GM21825 (cell line): ENCODE measurements around the gene SUSD3.

Source experiments
- ATAC-seq: cut with Tn5 transposase; IDR thresholded peaks from one replicate; pipeline ENCODE4 v1.9.1; 2021; ENCODE audit warnings: mild to moderate bottlenecking, moderate library complexity; ENCODE audit not compliant: unreplicated experiment

SUSD3 gene

GRCh38 chr9:93121316-93122241 lies 63.1 kb downstream of the SUSD3 start:
- no peak for ATAC-seq

DNA sequence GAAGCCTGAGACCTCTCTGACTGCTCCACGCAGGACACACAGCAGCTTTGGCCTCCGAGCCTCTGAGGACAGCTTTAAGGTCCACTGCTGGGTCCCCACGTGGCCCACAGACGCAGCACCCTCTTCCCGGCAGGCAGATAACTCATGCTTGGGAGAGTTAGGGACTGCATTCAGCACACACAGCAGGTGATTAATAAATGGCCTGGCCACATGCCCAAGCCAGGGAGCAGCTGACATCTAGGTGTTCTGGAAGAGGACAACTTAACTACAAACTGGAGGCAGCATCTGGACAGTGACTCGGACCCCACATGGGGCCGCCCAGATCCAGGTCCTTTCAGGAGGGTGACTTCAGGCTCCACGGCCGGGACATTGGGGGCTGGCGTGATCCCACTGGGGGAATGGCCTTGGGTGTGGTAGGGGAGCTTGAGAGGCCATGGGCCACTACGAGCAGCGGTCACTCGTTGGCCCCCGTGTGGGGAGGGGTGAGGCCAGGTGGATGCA lies 64.3 kb downstream of the SUSD3 start:
- no peak for ATAC-seq

DNA sequence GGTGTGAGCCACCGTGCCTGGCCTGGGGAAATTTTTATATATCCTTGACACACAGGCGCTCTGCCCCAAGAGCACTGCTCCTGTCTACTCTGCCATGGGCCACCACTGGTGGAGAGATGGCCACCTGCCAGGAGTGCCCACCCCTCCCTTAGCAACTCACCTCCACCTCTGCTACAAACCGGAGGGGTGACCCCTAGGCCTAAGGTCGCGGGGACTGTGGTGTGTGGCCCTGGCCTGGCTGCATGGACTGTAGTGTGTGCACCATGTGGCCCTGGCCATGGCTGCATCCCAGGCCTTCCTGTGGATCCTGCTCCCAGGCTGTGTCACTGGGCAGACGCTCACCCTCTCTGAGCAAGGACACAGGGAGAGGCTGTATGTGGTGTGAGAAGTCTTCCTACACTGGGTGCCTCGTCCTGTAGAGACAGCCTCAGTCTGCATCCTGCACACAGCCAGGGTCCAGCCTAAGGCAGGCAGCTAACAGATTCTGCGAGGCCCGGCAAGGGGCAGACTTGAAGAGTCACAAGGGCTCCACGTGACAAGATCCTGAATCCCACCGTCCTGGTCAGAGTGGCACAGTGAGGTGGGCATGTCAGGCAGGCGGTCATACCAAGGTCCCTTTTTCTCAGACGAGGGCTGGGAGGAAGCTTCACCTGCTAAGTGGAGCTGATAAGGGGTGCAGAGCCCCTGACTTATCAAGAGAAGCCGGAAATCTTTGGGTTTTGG lies 65.2 kb downstream of the SUSD3 start:
- ATAC-seq = no peak

DNA sequence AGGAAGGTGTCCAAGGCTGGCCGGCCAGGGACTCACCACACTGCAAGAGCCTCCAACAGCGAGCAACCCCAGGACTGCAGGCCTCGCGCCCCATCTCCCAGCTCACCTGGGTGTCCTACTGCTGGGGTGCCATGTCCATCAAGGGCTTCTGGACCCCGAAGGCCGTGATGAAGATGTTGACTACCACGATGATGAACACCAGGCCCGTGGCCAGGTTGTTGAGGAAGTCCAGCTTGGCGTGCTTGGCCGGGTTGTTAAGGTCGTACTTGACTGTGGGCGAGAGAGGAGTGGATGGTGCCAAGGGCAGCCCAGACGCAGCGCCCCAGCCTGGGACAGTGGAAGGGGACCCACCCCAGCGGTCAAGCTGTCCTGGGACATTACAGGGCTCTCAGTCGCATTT lies 66.3 kb downstream of the SUSD3 start:
- no peak for ATAC-seq

DNA sequence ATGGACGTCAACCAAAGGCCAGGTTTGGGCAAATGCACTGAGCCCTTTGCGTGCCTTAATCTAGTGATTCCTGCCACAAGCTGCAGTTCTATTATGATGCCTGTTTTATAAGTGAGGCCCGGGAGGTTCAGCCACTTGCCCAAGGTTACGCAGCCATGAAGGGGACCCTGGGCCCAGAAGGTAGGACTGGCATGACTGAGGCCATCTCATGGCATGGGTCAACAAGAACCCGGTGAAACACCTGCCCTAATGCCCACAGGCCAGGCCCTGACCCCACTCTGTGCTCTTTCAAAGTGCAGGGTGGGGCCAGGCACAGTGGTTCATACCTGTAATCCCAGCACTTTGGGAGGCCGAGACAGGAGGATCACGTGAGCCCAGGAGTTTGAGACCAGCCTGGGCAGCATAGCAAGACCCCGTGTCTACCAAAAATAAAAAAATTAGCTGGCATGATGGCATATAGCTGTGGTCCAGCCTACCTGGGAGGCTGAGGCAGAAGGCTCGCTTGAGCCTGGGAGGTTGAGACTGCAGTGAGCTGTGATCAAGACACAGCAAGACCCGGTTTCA lies 66.9 kb downstream of the SUSD3 start:
- ATAC-seq = no peak

DNA sequence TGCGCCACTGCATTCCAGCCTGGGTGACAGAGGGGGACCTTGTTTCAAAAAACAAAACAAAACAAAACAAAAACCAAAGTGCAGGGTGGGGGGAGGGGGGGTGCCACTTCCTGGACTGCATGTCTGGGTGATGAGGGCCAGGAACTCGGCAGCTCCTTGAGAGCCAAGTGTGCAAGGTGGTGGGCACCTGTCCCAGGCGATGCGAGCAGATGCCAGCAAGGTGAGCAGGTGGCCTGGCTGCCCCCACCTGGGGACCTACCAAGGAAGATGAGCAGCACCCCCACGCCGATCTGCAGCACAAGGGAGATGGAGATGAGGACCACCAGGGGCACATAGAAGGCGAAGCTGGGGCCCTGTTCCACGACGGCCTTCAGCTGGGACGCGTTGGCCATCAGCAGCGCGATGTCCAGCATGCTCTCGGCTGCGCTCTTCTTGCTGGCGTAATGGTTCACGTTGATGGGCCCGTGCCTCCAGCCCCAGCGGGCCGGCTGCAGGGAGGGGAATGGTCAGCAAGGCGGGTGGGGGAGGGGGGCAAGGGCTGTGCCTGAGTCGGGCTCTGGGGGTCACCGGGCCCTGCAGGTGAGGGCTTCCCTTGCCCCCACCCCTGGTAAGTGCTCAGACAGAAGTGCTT lies 67.8 kb downstream of the SUSD3 start:
- no peak for ATAC-seq

- no peak for ATAC-seq
These were observed 68.4 kb downstream of the SUSD3 start for GRCh38 chr9:93126825-93127368.

GRCh38 chr9:93127395-93127911 lies 69.0 kb downstream of the SUSD3 start:
- no peak for ATAC-seq

DNA sequence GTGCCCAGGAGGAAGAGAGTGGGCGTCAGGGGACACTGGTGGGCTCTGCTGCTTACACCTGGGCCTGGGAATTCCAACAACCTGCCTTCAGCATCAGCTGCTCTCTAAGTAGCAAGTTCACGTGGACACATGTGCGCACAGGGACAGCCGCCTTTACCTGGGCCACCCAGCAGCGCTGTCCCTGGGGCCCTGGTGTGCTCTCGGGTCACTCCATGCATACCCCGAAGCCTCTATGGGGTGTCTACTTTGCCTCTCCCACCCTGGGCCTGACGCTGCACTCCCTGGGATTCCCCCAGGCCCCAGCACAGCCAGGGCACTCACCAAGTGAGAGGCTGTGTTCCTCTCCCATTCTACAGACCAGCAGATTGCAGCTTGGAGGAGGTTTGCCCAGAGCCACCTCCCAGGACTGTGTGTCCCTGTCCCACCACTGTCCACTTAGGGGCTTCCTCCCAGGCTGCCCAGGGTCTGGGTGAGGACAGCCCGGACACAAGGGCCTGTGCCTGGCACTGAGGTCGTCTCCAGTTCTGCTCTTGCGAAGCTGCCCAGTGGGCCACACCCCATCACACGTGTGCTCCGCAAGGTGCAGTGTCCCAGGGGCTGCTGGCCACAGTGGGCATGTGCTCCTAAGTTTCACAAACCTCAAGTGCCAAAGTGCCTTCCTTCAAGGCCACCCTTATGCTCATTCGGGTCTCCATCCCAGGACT lies 69.7 kb downstream of the SUSD3 start:
- ATAC-seq = no peak

- ATAC-seq = no peak
These were observed 70.3 kb downstream of the SUSD3 start for GRCh38 chr9:93128715-93129224.

- no peak for ATAC-seq
These were observed 70.8 kb downstream of the SUSD3 start for GRCh38 chr9:93129286-93129685.

DNA sequence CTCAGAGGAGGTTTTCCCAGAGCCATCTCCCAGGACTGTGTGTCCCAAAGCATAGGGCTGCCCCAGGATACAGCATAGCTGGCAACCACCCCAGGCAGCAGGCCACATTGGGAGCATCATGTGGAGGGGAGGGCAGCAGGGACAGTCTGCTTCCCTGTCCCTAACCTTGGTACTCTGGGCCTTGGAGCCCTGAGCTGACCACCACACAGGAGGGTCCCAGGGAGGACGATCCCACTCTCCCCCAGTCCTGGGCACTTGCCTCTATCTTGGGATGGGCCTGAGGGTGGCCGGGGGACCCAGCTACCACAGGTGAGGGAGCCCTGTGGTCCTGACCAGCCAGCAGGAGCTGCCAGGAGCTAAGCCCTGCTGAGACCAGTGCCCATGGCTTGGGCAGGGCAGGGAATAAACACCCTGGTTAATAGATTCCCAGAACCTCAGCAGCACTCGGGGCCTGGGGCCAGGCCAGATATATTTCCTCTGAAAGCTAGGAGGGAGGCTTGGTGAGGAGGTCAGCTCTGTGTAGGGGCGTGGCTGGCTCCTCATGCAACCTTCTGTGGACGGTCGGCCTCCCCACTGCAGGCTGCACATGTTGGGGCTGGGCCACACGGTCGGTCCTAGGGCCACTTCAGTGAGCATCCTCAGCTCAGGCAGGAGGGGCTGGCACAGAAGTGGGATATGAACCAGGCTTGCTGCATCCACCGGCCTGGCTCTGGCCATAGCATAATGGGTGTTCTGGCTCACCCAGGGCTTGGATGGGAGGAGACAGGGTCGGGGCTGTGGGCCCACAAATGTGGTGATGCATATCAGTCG lies 71.4 kb downstream of the SUSD3 start:
- ATAC-seq = no peak

DNA sequence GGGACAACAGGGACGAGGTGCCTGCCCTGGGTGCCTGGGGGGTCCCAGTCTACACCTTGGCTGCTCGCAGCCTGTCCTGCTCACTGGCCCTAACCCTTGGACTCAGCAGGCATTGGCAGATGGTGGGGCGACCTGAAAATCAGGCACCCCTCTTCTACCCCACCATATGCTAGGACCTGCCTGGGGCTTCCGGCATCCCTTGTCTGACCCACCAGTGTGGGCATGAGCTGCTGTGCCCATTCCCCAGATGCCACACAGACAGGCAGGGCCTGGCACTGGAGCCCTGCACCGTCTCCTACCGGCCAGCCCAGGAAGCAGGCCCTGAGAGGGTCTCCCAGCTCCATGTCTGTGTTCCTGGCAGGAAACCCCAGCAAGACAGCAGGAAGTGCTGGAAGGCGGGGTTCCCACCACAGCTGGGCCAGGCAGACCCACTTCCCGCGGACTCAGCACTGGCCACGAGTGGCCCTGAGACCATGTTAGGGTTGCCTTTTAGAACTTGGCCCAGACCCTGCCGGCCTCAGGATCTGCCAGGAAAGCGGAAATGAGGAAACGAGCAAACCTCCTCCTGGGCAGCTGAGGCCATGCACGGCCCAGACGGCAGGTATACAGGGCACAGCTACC lies 72.5 kb downstream of the SUSD3 start:
- no peak for ATAC-seq

- ATAC-seq = no peak
These were observed 73.2 kb downstream of the SUSD3 start for GRCh38 chr9:93131599-93132286.

DNA sequence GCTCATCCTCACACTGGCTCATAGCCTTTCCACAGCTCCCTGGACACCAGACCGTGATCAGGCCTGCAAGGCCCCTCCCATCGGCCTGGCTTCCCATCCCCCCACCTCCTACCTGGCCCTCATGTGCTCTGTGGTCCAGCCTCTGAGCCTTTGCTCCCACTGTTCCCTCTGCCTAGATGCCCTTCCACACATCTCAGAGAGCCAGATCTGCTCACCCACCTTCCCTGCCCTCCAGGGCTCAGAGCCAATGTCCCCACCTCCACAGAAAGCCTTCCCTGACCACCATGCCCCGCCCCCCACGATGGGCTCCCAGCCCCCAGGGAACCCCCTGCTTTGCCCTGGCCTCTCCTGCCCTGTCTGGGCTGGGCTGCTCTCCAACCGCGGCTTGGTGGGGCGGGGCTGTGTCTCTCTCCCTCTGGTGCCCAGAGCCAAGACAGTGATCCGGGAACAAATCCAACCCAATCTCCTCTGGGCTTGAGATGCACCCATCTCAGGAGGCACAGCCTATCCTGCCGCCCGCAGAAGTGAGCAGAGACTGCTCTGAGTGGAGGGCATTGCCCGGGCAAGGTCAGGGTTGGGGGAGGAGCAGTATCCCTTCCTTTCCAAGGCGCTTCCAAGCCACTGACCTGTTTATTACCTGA lies 73.9 kb downstream of the SUSD3 start:
- ATAC-seq = no peak

- no peak for ATAC-seq
These were observed 74.6 kb downstream of the SUSD3 start for GRCh38 chr9:93132946-93133680.

DNA sequence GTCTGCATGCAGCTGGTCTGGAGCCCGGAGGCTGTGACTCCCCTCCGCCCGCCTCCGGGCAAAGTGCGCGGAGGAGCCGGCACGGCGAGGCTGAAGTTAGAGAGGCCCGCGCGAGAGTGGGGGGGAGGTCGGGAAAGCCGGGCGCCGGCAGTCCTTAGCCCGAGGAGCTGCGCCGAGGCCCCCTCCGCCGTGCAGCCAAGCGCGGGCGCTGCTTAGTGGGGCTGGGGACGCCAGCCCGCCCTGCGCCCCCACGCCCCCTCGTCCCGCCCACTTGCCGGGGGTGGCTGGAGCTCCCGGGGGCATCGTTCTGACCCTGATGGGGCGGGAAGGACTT lies 75.1 kb downstream of the SUSD3 start:
- peak; percentile 32 for ATAC-seq
